Measurements from ENCODE around the gene LRRC8C. TPM values are rescaled to one million over a fixed set of nuclear protein-coding genes. Genes with fewer than 3 reads are reported as not detected.

LRRC8C gene
- total and polyA plus RNA-seq, 10 donors = 3.7 to 33.0 (median 21.6) TPM

DNA sequence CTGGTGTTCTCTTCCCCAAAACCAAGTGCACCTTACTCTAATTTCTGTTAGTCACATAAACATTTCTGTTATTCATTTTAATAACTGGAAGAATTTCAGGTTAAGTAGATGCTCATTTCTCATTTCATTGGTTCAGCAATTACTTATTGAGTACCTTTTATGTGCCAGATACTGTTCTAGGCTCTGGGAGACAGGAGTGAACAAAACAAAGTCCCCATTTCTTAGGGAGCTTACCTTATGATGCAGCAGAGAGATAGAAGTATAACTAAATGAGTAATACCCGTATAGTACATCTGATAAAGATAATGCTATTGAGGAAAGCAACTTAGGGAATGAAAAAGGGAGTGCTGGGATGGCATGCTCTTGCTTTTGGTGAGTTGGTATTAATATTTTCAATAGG, 33.7 kb downstream of the LRRC8C start:
- intact Hi-C loops (cut with DNase I; ENCODE audit: low total_unique reads) = no loop called here
- Histone ChIP-seq H3K36me3 (no peaks in the 10 kb centered on the region), H3K4me3 (no peak overlapping the region), H3K9me3 (peaks cover 0 to 10% (median 5%) of the 10 kb centered on the region in 8 donors), H3K27me3 (replicated peaks in 1 of 7) (no peaks in the 10 kb centered on the region), H3K27ac (peak overlapping the region in 3 of 8 donors; percentile 41 to 55 (median 49)), H3K4me1 (peaks cover 19 to 77% (median 49%) of the 10 kb centered on the region in 6 donors)
- WGBS, 5 donors = 46 to 98% (median 80%) methylated on average over 1 of the region's 1 CpG
- no peak for TF ChIP-seq POLR2AphosphoS5 (IDR thresholded peaks at IDR 0.05)
- TF ChIP-seq, protein P1, sequence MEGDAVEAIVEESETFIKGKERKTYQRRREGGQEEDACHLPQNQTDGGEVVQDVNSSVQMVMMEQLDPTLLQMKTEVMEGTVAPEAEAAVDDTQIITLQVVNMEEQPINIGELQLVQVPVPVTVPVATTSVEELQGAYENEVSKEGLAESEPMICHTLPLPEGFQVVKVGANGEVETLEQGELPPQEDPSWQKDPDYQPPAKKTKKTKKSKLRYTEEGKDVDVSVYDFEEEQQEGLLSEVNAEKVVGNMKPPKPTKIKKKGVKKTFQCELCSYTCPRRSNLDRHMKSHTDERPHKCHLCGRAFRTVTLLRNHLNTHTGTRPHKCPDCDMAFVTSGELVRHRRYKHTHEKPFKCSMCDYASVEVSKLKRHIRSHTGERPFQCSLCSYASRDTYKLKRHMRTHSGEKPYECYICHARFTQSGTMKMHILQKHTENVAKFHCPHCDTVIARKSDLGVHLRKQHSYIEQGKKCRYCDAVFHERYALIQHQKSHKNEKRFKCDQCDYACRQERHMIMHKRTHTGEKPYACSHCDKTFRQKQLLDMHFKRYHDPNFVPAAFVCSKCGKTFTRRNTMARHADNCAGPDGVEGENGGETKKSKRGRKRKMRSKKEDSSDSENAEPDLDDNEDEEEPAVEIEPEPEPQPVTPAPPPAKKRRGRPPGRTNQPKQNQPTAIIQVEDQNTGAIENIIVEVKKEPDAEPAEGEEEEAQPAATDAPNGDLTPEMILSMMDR (IDR thresholded peaks at IDR 0.05 in 8 of 11, conservative IDR thresholded peaks at IDR 0.05 in 3 of 11) = no peak
- no peak for TF ChIP-seq POLR2A (IDR thresholded peaks at IDR 0.05)
- DNase-seq = no peak

DNA sequence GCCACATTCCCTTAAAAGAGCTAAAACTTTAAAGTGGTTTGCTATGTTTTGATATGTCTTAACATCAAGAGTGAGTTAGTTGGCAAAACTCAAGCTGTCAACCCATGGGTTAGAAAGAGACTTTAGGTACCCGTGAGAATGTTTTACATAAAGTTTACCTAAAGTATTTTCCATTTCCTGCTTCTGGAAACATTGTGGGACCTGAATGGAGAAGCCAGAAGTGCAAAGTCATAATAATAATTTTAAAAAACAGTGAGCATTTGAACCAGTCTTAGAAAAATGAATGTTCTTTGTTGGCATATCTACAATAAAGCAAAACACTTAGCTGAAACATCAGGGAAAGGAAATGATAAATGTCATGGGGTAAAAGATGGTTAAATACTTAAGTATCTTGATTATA, 34.8 kb downstream of the LRRC8C start:
- TF ChIP-seq POLR2AphosphoS5 (IDR thresholded peaks at IDR 0.05) (no peak), POLR2A (IDR thresholded peaks at IDR 0.05) (no peak)
- TF ChIP-seq, protein P1 (IDR thresholded peaks at IDR 0.05 in 8 of 11, conservative IDR thresholded peaks at IDR 0.05 in 3 of 11) = no peak
- Histone ChIP-seq H3K4me1 (peaks cover 19 to 70% (median 47%) of the 10 kb centered on the region in 6 donors), H3K27me3 (replicated peaks in 1 of 7) (no peaks in the 10 kb centered on the region), H3K4me3 (no peak overlapping the region), H3K27ac (peak overlapping the region in 4 of 8 donors; percentile 33 to 55 (median 45)), H3K36me3 (no peaks in the 10 kb centered on the region), H3K9me3 (peaks cover 0 to 10% (median 5%) of the 10 kb centered on the region in 8 donors)
- DNase-seq = no peak
- WGBS, 5 donors = 11 to 23% (median 20%) methylated on average over 1 of the region's 1 CpG
- intact Hi-C loops (cut with DNase I; ENCODE audit: low total_unique reads) = no loop called here

DNA sequence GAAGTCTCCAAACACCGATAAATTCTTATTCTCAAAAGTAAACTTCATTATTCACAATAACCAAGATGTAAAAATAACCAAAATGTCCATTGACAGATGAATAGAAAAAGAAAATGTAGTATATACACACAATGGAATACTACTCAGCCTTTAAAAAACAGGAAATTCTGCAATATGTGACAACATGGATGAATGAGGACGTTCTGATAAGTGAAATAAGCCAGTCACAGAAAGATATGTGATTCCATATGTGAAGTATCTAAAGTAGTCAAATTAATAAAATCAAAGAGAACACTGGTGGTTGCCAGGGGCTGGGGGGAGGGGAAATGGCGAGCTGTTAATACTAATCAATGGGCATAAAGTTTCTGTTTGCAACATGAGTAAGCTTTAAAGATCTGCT, 36.0 kb downstream of the LRRC8C start:
- peak overlapping the region in 4 of 8 donors; percentile 48 to 59 (median 54) for H3K27ac ChIP-seq
- 76 to 85% (median 81%) methylated on average over 3 of the region's 3 CpGs for WGBS, 5 donors

DNA sequence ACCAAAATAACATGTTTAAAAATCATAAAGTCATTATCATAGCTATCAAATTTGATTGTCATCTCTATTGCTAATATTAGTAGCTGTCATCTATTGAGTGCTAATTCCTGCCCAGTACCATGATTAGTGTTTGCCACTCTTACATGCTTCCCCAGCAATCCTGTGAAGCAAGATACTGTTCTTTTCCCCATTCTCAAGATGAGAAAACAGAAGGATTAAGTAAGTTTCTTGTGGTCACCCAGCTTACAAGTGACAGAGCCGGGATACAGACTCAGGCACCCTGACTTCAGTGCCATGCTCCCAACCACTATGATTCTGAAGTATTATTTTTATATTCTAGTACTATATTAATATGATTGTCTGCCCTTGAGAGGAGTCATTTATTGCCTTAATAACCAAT, 36.5 kb downstream of the LRRC8C start:
- no peak for TF ChIP-seq POLR2A (IDR thresholded peaks at IDR 0.05)
- no peak for TF ChIP-seq POLR2AphosphoS5 (IDR thresholded peaks at IDR 0.05)
- TF ChIP-seq, protein P1 (IDR thresholded peaks at IDR 0.05 in 8 of 11, conservative IDR thresholded peaks at IDR 0.05 in 3 of 11) = no peak
- Histone ChIP-seq H3K9me3 (peaks cover 0 to 1% (median under 1%) of the 10 kb centered on the region in 8 donors), H3K36me3 (no peaks in the 10 kb centered on the region), H3K4me3 (no peak overlapping the region), H3K4me1 (peaks cover 19 to 79% (median 50%) of the 10 kb centered on the region in 6 donors), H3K27me3 (replicated peaks in 1 of 7) (no peaks in the 10 kb centered on the region), H3K27ac (peak overlapping the region in 4 of 8 donors; percentile 48 to 59 (median 54))
- 34 to 70% (median 63%) methylated on average over 1 of the region's 1 CpG for WGBS, 5 donors
- no peak for DNase-seq
- intact Hi-C loops (cut with DNase I; ENCODE audit: low total_unique reads) = no loop called here

More for the DNA sequence above, 36.0 kb downstream of the LRRC8C start:
- H3K9me3 ChIP-seq = peaks cover 0 to 6% (median 2%) of the 10 kb centered on the region in 8 donors
- no peak for TF ChIP-seq POLR2A (IDR thresholded peaks at IDR 0.05)
- TF ChIP-seq, protein P1 (IDR thresholded peaks at IDR 0.05 in 8 of 11, conservative IDR thresholded peaks at IDR 0.05 in 3 of 11) = no peak
- peaks cover 19 to 79% (median 50%) of the 10 kb centered on the region in 6 donors for H3K4me1 ChIP-seq
- DNase-seq = no peak
- no peaks in the 10 kb centered on the region for H3K27me3 ChIP-seq (replicated peaks in 1 of 7)
- H3K4me3 ChIP-seq = no peak overlapping the region
- intact Hi-C loops (cut with DNase I; ENCODE audit: low total_unique reads) = no loop called here
- H3K36me3 ChIP-seq = no peaks in the 10 kb centered on the region

Measured in spleen (tissue), 11 donors.